Umbilical cord (tissue), 2 donors: ENCODE data around the gene E2F1. TPM values are rescaled to one million over a fixed set of nuclear protein-coding genes. Genes with fewer than 3 reads are reported as not detected.

Experiments used
- DNase-seq: peaks from one replicate; pipeline ENCODE4 v3.0.0-alpha.2; 2015; ENCODE audit warnings: low spot score
- total RNA-seq: library from RNA; depleted of rRNA; stranded (reverse); fragments of >200 nt; gene quantifications from one replicate; pipeline ENCODE4 v1.2.3, GENCODE V29; 2014; ENCODE audit warnings: low replicate concordance; ENCODE audit not compliant: insufficient read depth

The E2F1 gene
- total RNA-seq, 1 donor from 2014 or later: 8.7 TPM

GRCh38 chr20:33687993-33688937, 2.1 kb upstream of the E2F1 start:
- no peak for DNase-seq

- peak; percentile 62 for DNase-seq
Observed at GRCh38 chr20:33687370-33687915, 1.3 kb upstream of the E2F1 start.

- no peak for DNase-seq
Observed at GRCh38 chr20:33686984-33687366, 790 bp upstream of the E2F1 start.

GRCh38 chr20:33685328-33686099, 671 bp downstream of the E2F1 start:
- no peak for DNase-seq

GRCh38 chr20:33684533-33685327, 1.5 kb downstream of the E2F1 start:
- DNase-seq: peak; percentile 86

- no peak for DNase-seq
Observed at GRCh38 chr20:33681728-33682353, 4.3 kb downstream of the E2F1 start.

GRCh38 chr20:33681288-33681687, 4.9 kb downstream of the E2F1 start:
- DNase-seq: no peak

GRCh38 chr20:33680686-33681085, 5.5 kb downstream of the E2F1 start:
- DNase-seq: no peak

- no peak for DNase-seq
Observed at GRCh38 chr20:33679758-33680485, 6.3 kb downstream of the E2F1 start.

GRCh38 chr20:33677991-33678702, 8.0 kb downstream of the E2F1 start:
- DNase-seq: peak; percentile 87

- no peak for DNase-seq
Observed at GRCh38 chr20:33676652-33677645, 9.2 kb downstream of the E2F1 start.

GRCh38 chr20:33676121-33676520, 10.1 kb downstream of the E2F1 start:
- DNase-seq: no peak

GRCh38 chr20:33675136-33675959, 10.8 kb downstream of the E2F1 start:
- DNase-seq: peak; percentile 72

GRCh38 chr20:33674294-33675135, 11.7 kb downstream of the E2F1 start, which contains the start of gene NECAB3:
TSS of gene NECAB3 (minus strand) at chr20:33674428. CDS start at chr20:33674352, 76 bp downstream.
- DNase-seq: peak; percentile 86

- DNase-seq: no peak
Observed at GRCh38 chr20:33673410-33674293, 12.5 kb downstream of the E2F1 start.

- DNase-seq: no peak
Observed at GRCh38 chr20:33673114-33673409, 13.1 kb downstream of the E2F1 start.
